Stomach (tissue), 9 donors: Measurements from ENCODE around the gene BAIAP3. TPM values are rescaled to one million over a fixed set of nuclear protein-coding genes. Genes with fewer than 3 reads are reported as not detected.

Experiments used
- DNase-seq, 2 donors: peaks; one replicate each; pipeline versions ENCODE4 v3.0.0 to v3.0.0-alpha.2; 2013 to 2019
- H3K27ac ChIP-seq, 5 donors: fragments of 200-600 bp in 4 of 5; sonication (generic) in 4 of 5; one replicate each; pipeline ENCODE4 v1.5.1; 2013 to 2019; ENCODE audit warnings: mild to moderate bottlenecking in 1 of 5, moderate library complexity in 1 of 5
- H3K27me3 ChIP-seq, 3 donors: fragments of 200-600 bp; sonication (generic); one replicate each; pipeline ENCODE4 v1.5.1; 2017 to 2019; ENCODE audit warnings: mixed run types in 1 of 3
- H3K36me3 ChIP-seq, 4 donors: fragments of 200-600 bp; sonication (generic); 1 replicate in 3 of 4; 2 replicates in 1 of 4; pipeline ENCODE4 v1.5.1; 2016 to 2019
- H3K4me1 ChIP-seq, 4 donors: fragments of 200-600 bp; sonication (generic); one replicate each; pipeline ENCODE4 v1.5.1; 2016 to 2019
- H3K4me3 ChIP-seq, 4 donors: fragments of 200-600 bp; sonication (generic) in 3 of 4; one replicate each; pipeline ENCODE4 v1.5.1; 2016 to 2019; ENCODE audit warnings: mild to moderate bottlenecking in 1 of 4
- H3K9me3 ChIP-seq, 4 donors: fragments of 200-600 bp; sonication (generic); one replicate each; pipeline ENCODE4 v1.5.1; 2016 to 2019
- CTCF ChIP-seq, 7 experiments: fragments of 450-650 bp in 4 of 7; fragments of 200-600 bp in 3 of 7; sonication (generic) in 3 of 7; IDR thresholded peaks; one replicate each; pipeline ENCODE4 v1.5.1; 2016 to 2019; ENCODE audit warnings: antibody characterized with exemption in 7 of 7, control low read depth in 2 of 7, mild to moderate bottlenecking in 1 of 7
- EP300 ChIP-seq: sonication (generic); formaldehyde crosslinking; IDR thresholded peaks from one replicate; pipeline ENCODE4 v1.6.1; 2017; ENCODE audit warnings: antibody characterized with exemption
- POLR2A ChIP-seq, 4 donors: fragments of 450-650 bp; IDR thresholded peaks; one replicate each; pipeline ENCODE4 v1.6.1; 2016; ENCODE audit warnings: antibody characterized with exemption in 4 of 4, control low read depth in 2 of 4, mild to moderate bottlenecking in 1 of 4, moderate library complexity in 1 of 4
- POLR2AphosphoS5 ChIP-seq, 3 donors: sonication (generic); formaldehyde crosslinking; IDR thresholded peaks; one replicate each; pipeline ENCODE4 v1.6.1; 2016; ENCODE audit warnings: antibody characterized with exemption in 3 of 3
- WGBS, 5 donors: extraction: QIAGEN DNeasy Blood & Tissue Kit in 3 of 5; methylation state at CpG; one replicate each; pipeline versions ENCODE4 v1.1.5 to v1.1.7; 2013 to 2018; 5-methylcytosine and 5-hydroxymethylcytosine counted together
- intact Hi-C: fragments of 100-400 bp; cut with DNase I; formaldehyde crosslinking; loops from one replicate; pipeline ENCODE4 v1.15.1; 2023; ENCODE audit warnings: low total_unique reads
- polyA plus RNA-seq, 3 donors: library from polyadenylated mRNA; stranded (reverse); fragments of 200-250 nt; gene quantifications; one replicate each; pipeline ENCODE4 v1.2.3, GENCODE V29; 2013
- total RNA-seq, 5 donors: library from RNA; depleted of rRNA; stranded (reverse); fragments of >200 nt; gene quantifications; one replicate each; pipeline versions ENCODE4 v1.1.0 to v1.2.3, GENCODE V29; 2014 to 2016
- donor health status: healthy with polysubstance abuse.
- donor health status: Bipolar disorder and iron deficiency.
- donor health status: healthy.

The BAIAP3 gene
- total and polyA plus RNA-seq, 8 donors = 1.5 to 94.7 (median 4.2) TPM

- Histone ChIP-seq H3K27ac (no peak overlapping the region), H3K9me3 (no peaks in the 10 kb centered on the region), H3K27me3 (no peaks in the 10 kb centered on the region), H3K36me3 (peaks cover 20 to 34% (median 33%) of the 10 kb centered on the region in 4 donors), H3K4me1 (peaks cover 18 to 41% (median 39%) of the 10 kb centered on the region in 4 donors), H3K4me3 (no peak overlapping the region)
- DNase-seq = no peak
- intact Hi-C loops = no loop called here
- WGBS, 5 donors = 79 to 91% (median 87%) methylated on average over 11 to 14 of the region's 14 CpGs
- TF ChIP-seq EP300 (no peak), CTCF (IDR thresholded peaks at IDR 0.05) (no peak), POLR2AphosphoS5 (IDR thresholded peaks at IDR 0.05) (no peak), POLR2A (IDR thresholded peaks at IDR 0.05) (no peak)
Measured at GRCh38 chr16:1348926-1349325, 15.5 kb downstream of the BAIAP3 start.

GRCh38 chr16:1349351-1349750 lies 15.9 kb downstream of the BAIAP3 start:
- 85 to 89% (median 86%) methylated on average over 16 of the region's 16 CpGs for WGBS, 5 donors
- Histone ChIP-seq H3K4me3 (no peak overlapping the region), H3K27me3 (no peaks in the 10 kb centered on the region), H3K27ac (no peak overlapping the region), H3K9me3 (no peaks in the 10 kb centered on the region), H3K36me3 (peaks cover 20 to 34% (median 33%) of the 10 kb centered on the region in 4 donors), H3K4me1 (peaks cover 18 to 42% (median 40%) of the 10 kb centered on the region in 4 donors)
- no peak for TF ChIP-seq POLR2A (IDR thresholded peaks at IDR 0.05)
- no peak for TF ChIP-seq EP300
- no peak for TF ChIP-seq POLR2AphosphoS5 (IDR thresholded peaks at IDR 0.05)
- TF ChIP-seq CTCF (IDR thresholded peaks at IDR 0.05) = no peak
- intact Hi-C loops = no loop called here
- DNase-seq = no peak

GRCh38 chr16:1349951-1350350 lies 16.5 kb downstream of the BAIAP3 start:
- no peak overlapping the region for H3K27ac ChIP-seq
- peaks cover 20 to 34% (median 33%) of the 10 kb centered on the region in 4 donors for H3K36me3 ChIP-seq
- TF ChIP-seq POLR2AphosphoS5 (IDR thresholded peaks at IDR 0.05) = no peak
- TF ChIP-seq CTCF (IDR thresholded peaks at IDR 0.05) = no peak
- TF ChIP-seq EP300 = no peak
- no peak for TF ChIP-seq POLR2A (IDR thresholded peaks at IDR 0.05)
- WGBS, 5 donors = 93 to 95% (median 94%) methylated on average over 17 of the region's 17 CpGs
- no peaks in the 10 kb centered on the region for H3K27me3 ChIP-seq
- H3K9me3 ChIP-seq = no peaks in the 10 kb centered on the region
- no peak for DNase-seq
- intact Hi-C loops = no loop called here
- H3K4me3 ChIP-seq = peak overlapping the region in 1 of 4 donors; percentile 100
- H3K4me1 ChIP-seq = peaks cover 18 to 48% (median 44%) of the 10 kb centered on the region in 4 donors

GRCh38 chr16:1350691-1351090 lies 17.2 kb downstream of the BAIAP3 start:
- Histone ChIP-seq H3K27ac (peak overlapping the region in 3 of 5 donors; percentile 79 to 88 (median 81)), H3K27me3 (no peaks in the 10 kb centered on the region), H3K36me3 (peaks cover 20 to 34% (median 33%) of the 10 kb centered on the region in 4 donors), H3K4me1 (peaks cover 18 to 55% (median 51%) of the 10 kb centered on the region in 4 donors), H3K9me3 (no peaks in the 10 kb centered on the region), H3K4me3 (peak overlapping the region; percentile 86 to 100 (median 98))
- intact Hi-C loops = no loop called here
- no peak for TF ChIP-seq CTCF (IDR thresholded peaks at IDR 0.05)
- no peak for TF ChIP-seq EP300
- no peak for TF ChIP-seq POLR2A (IDR thresholded peaks at IDR 0.05)
- no peak for TF ChIP-seq POLR2AphosphoS5 (IDR thresholded peaks at IDR 0.05)
- no peak for DNase-seq
- WGBS, 5 donors = 70 to 82% (median 78%) methylated on average over 18 to 19 of the region's 19 CpGs
